MCF 10A (cell line): Measurements from ENCODE around the gene DIS3. TPM values are rescaled to one million over a fixed set of nuclear protein-coding genes. Genes with fewer than 3 reads are reported as not detected.
"Not testable (repeated sequence)": the region's sequence is repeated elsewhere in the genome, so short reads cannot be mapped to it uniquely, and the experiment has no call there.

Source experiments
- BruUV-seq: library from RNA; stranded (reverse); fragments of 400-500 nt; replicated peaks from 2 replicates; lab custom pipeline; 2021; lab: Mats Ljungman, UMichigan
- CTCF ChIA-PET: fragments of 300-600 bp; sonication (Branson Sonifier 250); formaldehyde crosslinking; extraction: SDS; loops from one replicate; lab custom pipeline; 2021; ENCODE audit warnings: antibody characterized with exemption, inconsistent platforms; lab: Yijun Ruan, JAX
- POLR2A ChIA-PET: fragments of 300-600, 350-650 bp; sonication (Branson Sonifier 250); formaldehyde crosslinking; extraction: SDS; loops from one replicate; lab custom pipeline; 2020; ENCODE audit warnings: antibody characterized with exemption, inconsistent platforms; lab: Yijun Ruan, JAX
- DNase-seq: peaks from one replicate; pipeline ENCODE4 v3.0.0-alpha.2; 2018; ENCODE audit not compliant: unreplicated experiment
- H3K27ac Mint-ChIP-seq: one replicate; pipeline ENCODE4 v1.8.0; 2022; ENCODE audit warnings: mild to moderate bottlenecking, low read depth, mixed read lengths; ENCODE audit not compliant: unreplicated experiment
- H3K27me3 Mint-ChIP-seq: one replicate; pipeline ENCODE4 v1.8.0; 2022; ENCODE audit warnings: mixed read lengths; ENCODE audit not compliant: insufficient read depth, unreplicated experiment
- H3K36me3 Mint-ChIP-seq: one replicate; pipeline ENCODE4 v1.8.0; 2022; ENCODE audit warnings: mild to moderate bottlenecking, moderate library complexity, mixed read lengths; ENCODE audit not compliant: insufficient read depth, unreplicated experiment
- H3K4me1 Mint-ChIP-seq: one replicate; pipeline ENCODE4 v1.8.0; 2022; ENCODE audit warnings: mixed read lengths; ENCODE audit not compliant: insufficient read depth, unreplicated experiment
- H3K4me3 Mint-ChIP-seq: one replicate; pipeline ENCODE4 v1.8.0; 2022; ENCODE audit warnings: mild to moderate bottlenecking, moderate library complexity, mixed read lengths; ENCODE audit not compliant: unreplicated experiment
- H3K9me3 Mint-ChIP-seq: one replicate; pipeline ENCODE4 v1.8.0; 2022; ENCODE audit warnings: mixed read lengths; ENCODE audit not compliant: unreplicated experiment
- CTCF ChIP-seq: fragments of 200-600 bp; IDR thresholded peaks from one replicate; pipeline ENCODE4 v1.8.0; 2022; ENCODE audit warnings: antibody characterized with exemption, mild to moderate bottlenecking; ENCODE audit not compliant: unreplicated experiment
- intact Hi-C: fragments of 100-400 bp; cut with micrococcal nuclease; formaldehyde crosslinking; loops from 2 replicates; pipeline ENCODE4 v1.14.1; 2022
- total RNA-seq: library from RNA; stranded (reverse); gene quantifications from 2 replicates; pipeline ENCODE4 v1.2.3, GENCODE V29; 2022

Gene DIS3
- total RNA-seq, 1 experiment from 2014 or later, result 44.4 TPM

GRCh38 chr13:72788831-72789230 lies 7.1 kb upstream of the DIS3 start:
- Mint-ChIP-seq H3K27me3 (no peaks in the 10 kb centered on the region), H3K36me3 (peaks cover 27% of the 10 kb centered on the region), H3K27ac (no peak overlapping the region), H3K4me3 (no peak overlapping the region), H3K4me1 (peaks cover 12% of the 10 kb centered on the region), H3K9me3 (peaks cover 4% of the 10 kb centered on the region)
- no peak for TF ChIP-seq CTCF
- no peak for DNase-seq
- no TSS peak for BruUV-seq
- ChIA-PET POLR2A (interaction anchor here (1.1 to 1.7 kb wide), 4 partner anchors 13 to 272 kb away, joined by 4 to 5 read pairs (median 4); partner anchors contain the start of gene KLF5), CTCF (interaction anchor here (0.9 kb wide), 1 partner anchor 22 kb away, joined by 3 read pairs; no protein-coding TSS in a partner anchor)
- intact Hi-C loops, result no loop called here

DNA sequence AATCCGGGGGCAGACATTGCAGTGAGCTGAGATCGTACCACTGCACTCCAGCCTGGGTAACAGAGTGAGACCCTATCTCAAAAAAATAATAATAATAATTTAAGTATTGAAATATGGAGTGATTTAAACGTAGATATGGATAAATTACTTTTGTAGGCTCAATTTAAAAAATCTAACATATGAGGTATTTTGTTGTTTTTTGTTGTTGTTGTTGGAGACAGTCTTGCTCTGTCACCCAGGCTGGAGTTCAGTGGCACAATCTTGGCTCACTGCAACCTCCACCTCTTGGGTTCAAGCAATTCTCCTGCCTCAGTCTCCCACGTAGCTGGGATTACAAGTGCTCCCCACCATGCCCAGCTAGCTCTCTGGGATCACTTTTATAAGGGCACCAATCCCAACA lies 3.0 kb upstream of the DIS3 start:
- CTCF ChIA-PET, H3K27me3 Mint-ChIP-seq, H3K9me3 Mint-ChIP-seq, H3K4me3 Mint-ChIP-seq, H3K27ac Mint-ChIP-seq, intact Hi-C loops, DNase-seq, POLR2A ChIA-PET, BruUV-seq: not testable (repeated sequence)
- Mint-ChIP-seq H3K36me3 (peaks cover 16% of the 10 kb centered on the region), H3K4me1 (peaks cover 28% of the 10 kb centered on the region)

DNA sequence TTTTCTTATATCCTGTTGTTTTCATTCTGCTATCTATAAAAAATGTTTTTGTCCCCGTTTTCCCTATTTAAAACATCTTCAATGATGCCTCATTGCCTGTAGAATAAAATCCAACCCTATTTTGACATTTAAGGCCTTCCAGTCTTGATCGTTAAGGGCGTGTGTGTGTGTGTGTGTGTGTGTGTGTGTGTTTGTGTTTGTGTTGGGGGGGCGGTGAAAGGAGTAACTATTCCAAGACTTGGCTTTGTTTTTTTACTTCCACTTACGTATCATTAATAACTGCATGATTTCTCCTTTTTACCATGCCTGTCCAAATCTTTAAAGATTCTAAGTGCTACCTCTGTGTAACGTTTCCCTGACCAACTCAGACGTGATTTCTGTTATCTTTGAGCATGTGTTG lies 1.0 kb upstream of the DIS3 start:
- intact Hi-C loops, result no loop called here
- no peak for TF ChIP-seq CTCF
- BruUV-seq, result no TSS peak
- Mint-ChIP-seq H3K27ac (peak overlapping the region; percentile 98), H3K4me3 (peak overlapping the region; percentile 95), H3K36me3 (peaks cover 19% of the 10 kb centered on the region), H3K4me1 (peaks cover 28% of the 10 kb centered on the region), H3K27me3 (no peaks in the 10 kb centered on the region), H3K9me3 (no peaks in the 10 kb centered on the region)
- ChIA-PET CTCF (no interaction called here), POLR2A (interaction anchor here (0.7 to 2.8 kb wide), 3 partner anchors 80 to 279 kb away, joined by 3 to 14 read pairs (median 3); partner anchors contain the start of gene KLF5)
- no peak for DNase-seq

GRCh38 chr13:72774019-72774418 lies 7.7 kb downstream of the DIS3 start:
- DNase-seq, result peak; percentile 40
- POLR2A ChIA-PET, result interaction anchor here (0.7 to 1.2 kb wide), 2 partner anchors 12 to 117 kb away, joined by 3 read pairs; no protein-coding TSS in a partner anchor
- no TSS peak for BruUV-seq
- Mint-ChIP-seq H3K9me3 (no peaks in the 10 kb centered on the region), H3K4me3 (no peak overlapping the region), H3K27me3 (no peaks in the 10 kb centered on the region), H3K36me3 (peaks cover 87% of the 10 kb centered on the region), H3K27ac (peak overlapping the region; percentile 59), H3K4me1 (peaks cover 18% of the 10 kb centered on the region)
- TF ChIP-seq CTCF, result no peak
- intact Hi-C loops, result no loop called here
- CTCF ChIA-PET, result interaction anchor here (1.2 kb wide), 1 partner anchor 560 kb away, joined by 3 read pairs; no protein-coding TSS in a partner anchor
